NCI-H748 treated with DMSO at 0.1 percent for 48 hours (cell line): Measurements from ENCODE around the gene EHHADH.
"Not testable (repeated sequence)": the region's sequence is repeated elsewhere in the genome, so short reads cannot be mapped to it uniquely, and the experiment has no call there.

Experiments used
- DNase-seq: peaks from one replicate; lab custom pipeline; 2025; lab: John Stamatoyannopoulos, UW

EHHADH gene

DNA sequence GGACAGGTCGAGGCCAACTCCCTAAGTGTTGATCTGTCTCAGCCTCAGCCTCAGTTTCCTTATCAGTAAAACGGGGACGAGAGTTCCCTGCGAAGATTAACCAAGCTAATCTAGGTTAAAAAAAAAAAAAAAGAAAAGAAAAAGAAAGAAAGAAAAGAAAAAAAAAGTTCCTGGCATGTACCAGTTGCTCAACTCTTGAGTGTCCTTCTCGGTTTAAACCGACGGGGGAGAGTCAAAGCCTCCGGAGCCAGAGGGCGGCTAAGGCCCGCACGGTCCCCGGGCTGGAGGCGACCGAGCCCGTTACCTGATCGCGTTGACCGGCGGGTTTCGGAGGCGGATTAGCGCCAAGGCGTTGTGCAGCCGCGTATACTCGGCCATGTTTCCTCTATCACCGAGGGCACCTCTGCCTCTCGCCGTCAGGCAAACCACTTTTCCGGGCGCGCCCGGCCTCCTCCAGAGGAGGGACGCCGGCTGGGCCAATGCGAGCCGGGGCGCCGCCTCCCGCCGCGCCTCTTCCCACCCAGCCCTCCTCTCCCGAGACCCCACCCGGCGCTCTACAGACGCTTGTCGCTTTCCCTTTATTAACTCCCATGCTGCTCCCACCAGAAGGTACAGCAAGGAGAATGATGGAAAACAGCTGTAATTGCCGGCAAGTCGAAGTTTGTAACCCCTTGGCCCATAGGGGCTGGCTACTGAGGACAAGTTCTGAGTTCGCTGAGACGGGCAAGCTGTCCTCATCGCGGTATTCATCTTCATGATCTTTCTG is at the start of gene EHHADH:
Gene EHHADH (minus strand): TSS at position 405 of the 766 bp plus-strand sequence. CDS start 27 bp downstream, at position 378.
- DNase-seq = peak; percentile 27

DNA sequence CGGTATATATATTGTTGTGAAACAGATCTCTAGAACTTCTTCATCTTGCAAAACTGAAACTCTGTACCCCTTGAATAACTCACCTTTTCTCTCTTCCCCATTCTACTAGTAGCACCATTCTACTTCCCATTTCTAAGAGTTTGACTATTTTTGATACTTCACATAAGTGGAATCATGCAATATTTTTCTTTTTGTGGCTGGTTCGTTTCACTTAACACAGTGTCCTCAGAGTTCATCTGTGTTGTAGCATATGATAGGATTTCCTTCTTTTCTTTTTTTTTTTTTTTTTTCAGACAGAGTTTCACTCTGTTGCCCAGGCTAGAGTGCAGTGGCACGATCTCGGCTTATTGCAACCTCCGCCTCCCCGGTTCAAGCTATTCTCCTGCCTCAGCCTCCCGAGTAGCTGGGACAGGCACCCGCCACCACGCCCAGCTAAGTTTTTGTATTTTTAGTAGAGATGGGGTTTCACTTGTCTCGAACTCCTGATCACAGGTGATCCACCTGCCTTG is 46.1 kb upstream of the EHHADH start:
- not testable (repeated sequence) for DNase-seq

DNA sequence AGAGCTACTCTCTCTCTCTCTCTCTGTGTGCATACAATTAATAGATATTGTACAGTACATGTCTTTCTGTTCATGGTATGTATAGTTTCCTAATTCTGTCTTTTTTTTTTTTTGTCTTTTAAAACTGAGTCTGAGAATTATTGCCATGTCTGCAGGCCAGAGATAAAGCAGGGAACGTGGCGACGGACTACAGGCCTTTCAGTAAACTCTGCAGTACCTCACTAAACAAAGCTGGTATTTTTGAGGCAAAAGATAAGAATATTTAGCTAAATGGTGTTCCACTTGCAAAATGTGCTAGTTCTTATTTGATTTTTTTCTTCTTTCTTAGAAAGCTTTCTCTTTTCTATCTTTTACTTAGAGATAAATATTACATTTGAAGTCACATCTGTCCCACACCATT is 44.0 kb upstream of the EHHADH start:
- no peak for DNase-seq

DNA sequence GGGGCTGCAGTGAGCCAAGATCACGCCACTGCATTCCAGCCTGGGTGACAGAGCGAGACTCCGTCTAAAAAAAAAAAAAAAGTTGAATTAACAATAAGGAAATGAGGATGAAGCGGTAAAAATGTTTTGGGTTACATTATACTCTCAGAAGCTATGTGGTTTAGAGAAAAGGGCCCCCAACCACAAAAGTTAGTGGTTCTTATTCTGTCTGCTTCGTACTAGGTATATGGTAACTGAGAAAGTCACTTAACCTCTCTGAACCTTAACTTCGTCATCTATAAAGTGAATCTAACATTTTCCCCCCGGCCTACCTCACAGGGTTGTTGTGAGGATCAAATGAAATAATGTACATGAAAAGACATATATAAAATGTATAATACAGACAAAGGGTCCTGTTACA is 38.4 kb upstream of the EHHADH start:
- no peak for DNase-seq

DNA sequence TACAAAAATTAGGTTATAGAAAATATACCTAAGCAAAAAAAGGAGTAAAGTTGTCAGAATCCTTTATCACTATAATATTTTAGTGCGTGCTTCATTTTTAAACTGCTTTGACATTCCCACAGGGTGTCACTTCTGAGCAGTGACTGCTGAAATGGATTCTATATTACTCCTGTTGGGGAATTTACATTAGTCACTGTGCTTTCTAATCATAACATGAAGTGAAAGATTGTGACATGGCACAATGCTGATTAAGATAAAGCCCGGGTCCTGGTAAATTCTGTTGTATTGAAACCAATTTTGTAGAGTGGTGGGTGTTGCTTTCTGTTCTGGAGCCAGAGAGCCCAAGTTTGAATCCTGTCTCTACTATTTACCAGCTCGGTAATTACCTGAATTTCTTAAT is 36.4 kb upstream of the EHHADH start:
- no peak for DNase-seq

DNA sequence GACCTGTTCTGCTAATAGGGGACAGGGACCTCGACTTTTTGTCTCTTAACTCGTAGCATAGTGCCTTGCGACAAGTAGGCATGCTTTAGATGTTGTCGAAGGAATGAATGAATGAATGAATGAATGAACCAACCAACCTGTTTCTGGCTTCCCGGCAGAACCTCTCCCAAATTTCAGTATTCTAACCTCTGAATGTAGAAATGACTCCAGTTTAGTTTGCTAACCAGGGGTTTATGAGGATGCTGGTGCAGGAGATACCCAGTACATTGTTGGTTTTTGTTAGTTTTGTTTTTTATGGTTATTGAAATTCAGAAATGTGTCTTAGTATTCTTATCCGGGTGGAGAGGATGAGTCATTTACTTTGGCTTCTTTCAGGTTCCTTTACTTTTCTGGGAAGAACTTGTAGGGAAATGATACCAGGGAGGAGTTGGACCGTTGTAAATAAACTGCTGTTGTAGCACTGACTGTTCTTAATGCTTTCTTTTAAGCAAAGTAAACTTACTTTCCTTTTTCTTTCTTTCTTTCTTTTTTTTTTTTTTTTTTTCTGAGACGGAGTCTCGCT is 29.6 kb upstream of the EHHADH start:
- no peak for DNase-seq

DNA sequence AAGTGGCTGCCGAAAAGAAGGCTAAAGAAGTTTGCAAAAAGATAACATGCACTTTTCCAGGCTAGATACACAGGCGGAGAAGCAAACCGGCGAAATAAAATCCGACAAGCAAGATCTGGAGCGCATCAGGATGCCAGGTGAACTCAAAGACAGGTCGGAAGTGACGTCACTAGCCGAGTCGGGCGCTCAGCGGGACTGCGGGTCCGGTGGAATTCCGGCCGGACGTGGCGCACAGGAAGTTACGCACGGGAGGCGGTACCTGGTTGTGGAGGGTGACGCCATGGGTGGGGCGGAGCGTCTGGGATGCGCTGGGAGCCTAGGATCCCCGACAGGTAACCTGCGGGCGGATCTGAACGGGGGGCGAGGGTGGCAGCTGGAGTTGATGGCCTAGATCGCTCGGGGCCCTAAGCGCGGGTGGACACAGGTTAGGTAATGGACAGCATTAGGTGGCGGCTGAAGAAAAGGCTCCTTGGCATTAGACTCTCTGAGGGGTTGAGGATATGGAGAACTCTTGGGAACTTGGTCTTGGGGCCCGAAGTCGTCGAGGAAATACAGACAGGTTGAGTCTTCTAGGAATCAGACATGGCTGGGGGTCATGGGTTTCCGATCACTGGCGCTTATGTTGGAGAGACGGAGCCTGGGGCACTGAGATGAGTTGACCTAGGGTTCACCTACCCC is 29.0 kb upstream of the EHHADH start:
- peak; percentile 76 for DNase-seq

DNA sequence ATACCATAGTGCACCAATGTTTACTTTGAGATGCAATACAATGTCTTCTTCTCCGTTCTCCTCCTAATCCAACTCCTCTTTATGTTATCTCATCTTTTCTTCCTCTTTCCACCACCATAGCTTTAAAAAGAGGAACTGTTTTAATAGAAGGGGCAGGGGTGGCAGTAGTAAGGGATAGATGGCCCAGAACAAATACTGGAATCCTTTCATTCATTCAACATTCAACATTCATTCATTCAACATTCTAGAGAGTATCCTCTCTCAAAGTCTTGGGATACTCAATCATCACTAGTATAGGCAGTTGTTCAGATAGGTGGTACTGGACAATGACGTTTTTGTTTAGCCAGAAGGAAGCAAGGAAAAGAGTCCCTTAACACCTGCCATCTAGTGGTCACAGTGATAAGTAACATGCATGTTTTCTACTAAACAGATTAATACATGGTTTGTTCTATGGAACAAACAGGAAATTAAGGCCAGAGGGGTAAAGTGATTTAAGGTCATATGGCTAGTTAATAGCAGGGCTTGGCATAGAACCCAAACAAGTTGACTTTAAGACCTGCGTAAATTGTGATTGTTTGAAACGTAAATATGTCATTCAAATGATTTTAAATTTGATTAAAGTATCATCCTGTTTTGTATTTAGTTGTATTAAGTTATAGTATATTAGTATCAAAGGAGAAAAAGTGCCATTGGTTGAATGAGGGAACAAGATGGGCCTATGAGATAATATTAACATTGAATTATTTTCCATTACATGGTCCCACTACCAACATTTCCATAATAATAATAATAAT is 26.9 kb upstream of the EHHADH start:
- DNase-seq = peak; percentile 40

DNA sequence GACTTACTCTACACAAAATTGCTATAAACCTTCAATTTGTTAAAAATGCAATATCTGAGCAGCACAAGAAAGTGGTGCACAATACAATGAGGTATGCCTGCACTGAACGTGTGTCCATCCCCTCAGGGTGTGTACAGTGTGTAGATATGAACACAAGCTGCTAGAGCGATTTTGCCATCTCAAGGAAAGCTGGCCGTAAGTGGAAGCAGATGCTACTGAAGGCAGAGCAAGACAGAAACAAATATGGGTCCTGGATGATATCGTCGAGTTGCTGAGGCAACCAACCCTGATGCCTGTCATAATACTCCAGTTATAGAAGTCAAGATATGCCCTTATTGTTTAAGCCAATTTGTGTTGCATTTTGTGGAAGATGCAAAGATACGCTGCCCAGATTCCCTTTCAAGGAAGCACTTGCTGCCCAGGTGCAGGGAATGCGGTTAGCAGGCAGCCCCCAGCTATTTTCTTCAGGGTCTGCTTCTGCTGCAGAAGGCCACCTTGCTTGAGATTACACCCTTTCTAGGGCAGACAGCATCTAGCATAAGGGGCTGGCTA is 25.8 kb upstream of the EHHADH start:
- DNase-seq = no peak

DNA sequence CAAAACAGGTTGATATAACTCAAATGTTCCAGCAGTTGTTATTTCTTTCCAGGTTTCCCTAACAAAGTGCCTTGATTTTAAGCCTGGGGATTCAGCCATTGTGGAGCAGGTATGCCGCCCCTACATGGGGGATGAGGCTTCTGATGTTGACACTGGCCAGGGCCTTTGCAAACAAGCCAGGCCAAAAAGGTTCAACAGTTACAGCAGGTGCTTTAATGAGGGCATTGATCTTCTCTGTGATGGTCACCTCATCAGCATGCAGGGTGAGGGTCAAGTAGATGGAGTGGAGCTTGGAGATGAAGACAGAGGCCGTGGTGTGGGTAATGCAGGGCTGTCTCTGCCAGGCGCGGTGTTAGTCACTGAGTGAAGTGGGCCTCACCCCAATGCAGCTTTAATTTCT is 22.6 kb upstream of the EHHADH start:
- DNase-seq = no peak

DNA sequence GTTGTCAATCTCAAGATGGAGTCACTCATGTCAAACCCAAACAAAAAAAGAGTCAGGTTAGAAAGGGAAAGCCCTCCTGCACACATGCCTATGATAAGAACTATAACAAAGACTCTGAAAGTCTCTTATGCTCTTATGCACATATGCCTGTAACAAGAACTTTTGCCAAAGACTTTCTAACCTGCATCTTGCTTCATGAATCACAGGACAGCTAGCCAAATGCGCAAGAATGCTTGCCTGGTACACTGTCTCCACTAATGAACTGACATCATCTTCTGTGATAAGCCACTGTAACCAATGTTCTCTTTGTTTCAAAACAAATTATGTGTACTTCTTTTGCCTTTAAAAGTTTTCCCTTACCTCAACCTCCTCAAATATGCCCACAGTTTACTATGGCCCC is 18.2 kb upstream of the EHHADH start:
- no peak for DNase-seq

DNA sequence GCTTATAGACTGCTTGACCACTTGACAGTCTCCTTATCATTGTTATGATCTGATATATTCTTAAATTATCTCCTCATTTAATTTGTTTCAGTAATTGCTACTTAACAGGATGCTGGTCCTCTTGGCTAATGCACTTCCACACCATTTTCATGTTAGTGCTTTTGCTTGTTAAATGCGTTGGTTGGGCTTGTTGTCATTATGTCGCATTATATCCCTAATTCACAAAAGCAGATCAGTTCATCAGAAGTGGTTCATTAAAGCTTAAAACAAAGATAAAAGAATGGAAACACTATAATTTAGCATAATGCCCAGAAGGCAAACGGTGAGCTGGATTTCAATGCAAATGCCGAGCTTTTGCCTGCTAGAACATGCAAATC is 17.1 kb upstream of the EHHADH start:
- DNase-seq = no peak

DNA sequence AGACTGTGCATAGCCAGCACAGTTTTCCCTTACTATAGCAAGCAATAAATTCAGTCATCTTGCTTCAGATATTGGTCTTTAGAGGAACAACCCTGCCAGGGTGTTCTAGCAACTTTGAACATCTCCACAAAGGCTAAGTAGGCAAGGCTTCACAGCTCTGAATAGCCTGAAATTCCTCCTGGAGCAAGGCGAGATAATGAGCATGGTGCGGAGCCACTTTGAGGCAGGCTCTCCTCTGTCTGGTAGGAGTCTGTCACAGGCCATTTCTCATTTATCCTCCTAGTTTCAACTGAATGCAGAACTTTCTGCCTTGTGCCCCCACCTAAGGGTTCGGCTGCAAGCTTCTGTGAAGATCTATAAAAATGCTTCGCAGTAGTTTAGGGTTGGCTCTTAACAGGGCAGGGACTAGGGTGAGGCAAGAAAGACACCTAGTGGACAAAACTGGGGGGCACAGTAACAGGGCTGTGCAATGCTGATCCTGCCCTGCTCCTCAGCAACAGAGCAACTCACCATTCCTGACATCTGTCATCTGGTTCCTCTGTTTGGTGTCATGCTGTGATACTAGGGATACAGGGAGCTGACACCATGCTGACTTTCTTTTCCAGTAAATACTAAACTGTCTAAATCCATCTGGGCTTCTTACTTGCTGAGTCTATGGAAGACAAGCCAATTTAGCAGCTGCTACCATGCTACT is 16.6 kb upstream of the EHHADH start:
- DNase-seq = no peak

DNA sequence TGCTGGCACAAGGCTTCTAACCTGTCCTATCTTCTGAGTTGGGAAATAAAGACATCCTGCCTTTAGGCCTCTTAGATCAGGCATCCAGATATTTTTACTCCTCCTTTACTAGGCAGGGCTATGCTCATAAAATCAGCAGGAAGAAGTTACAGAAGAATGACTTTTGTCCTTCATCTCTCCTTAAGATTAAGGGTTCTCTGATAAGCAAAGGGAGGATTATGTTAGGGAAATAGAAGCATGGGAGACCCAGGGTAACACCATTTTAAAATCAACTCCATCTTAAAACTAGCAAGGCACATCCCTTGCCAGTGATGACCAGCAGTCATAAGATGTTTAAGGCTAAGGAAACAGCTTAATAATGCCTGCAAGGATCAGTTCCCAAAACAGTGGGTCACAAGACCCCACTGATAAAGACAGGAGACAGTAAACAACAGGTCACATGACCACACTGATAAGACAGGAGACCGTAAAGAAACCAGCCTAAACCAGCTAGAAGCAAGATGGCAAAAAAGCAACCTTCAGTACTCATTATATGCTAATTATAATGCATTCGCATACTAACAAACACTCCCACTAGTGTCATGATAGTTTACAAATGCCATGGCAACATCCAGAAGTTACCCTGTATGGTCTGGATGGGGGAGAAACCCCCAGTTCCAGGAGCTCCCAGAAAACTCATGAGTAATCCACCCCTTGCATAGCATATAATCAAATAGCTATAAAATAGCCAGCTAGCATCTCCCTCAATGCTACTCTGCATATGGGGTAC is 14.5 kb upstream of the EHHADH start:
- DNase-seq = no peak

DNA sequence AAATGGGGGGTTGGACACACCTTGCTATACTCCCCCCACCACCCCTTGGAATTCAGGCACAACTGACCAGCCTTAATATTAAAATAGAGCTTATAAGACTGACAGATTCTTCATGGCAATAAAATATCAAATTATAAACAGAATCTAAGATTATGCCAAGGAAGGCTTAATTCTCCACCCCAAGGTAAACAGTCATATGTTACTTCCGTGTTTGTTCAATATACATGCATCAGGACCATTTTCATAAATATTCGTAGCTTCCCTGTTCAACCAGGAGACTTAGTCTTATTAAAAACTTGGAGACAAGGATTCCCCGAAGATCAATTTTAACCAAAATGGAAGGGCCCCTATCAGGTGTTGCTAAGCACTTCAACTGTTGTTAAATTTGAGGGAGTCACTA is 13.3 kb upstream of the EHHADH start:
- DNase-seq = no peak

DNA sequence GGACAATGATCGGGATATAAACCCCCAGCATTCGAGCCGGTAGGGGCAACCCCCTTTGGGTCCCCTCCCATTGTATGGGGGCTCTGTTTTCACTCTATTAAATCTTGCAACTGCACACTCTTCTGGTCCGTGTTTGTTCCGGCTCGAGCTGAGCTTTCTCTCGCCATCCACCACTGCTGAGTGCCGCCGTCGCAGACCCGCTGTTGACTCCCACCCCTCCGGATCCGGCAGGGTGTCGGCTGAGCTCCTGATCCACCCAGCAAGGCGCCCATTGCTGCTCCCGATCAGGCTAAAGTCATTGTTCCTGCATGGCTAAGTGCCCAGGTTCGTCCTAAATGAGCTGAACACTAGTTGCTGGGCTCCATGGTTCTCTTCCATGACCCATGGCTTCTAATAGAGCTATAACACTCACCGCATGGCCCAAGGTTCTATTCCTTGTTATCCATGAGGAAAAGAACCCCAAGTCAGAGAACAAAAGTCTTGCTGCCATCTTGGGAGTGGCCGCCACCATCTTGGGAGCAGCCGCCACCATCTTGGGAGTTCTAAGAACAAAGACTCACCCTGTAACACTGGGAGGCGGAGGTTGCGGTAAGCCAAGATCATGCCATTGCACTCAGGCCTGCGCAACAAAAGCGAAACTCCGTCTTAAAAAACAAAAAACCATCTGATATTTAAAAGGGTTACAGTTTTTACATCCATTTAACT is 11.2 kb upstream of the EHHADH start:
- DNase-seq = no peak

DNA sequence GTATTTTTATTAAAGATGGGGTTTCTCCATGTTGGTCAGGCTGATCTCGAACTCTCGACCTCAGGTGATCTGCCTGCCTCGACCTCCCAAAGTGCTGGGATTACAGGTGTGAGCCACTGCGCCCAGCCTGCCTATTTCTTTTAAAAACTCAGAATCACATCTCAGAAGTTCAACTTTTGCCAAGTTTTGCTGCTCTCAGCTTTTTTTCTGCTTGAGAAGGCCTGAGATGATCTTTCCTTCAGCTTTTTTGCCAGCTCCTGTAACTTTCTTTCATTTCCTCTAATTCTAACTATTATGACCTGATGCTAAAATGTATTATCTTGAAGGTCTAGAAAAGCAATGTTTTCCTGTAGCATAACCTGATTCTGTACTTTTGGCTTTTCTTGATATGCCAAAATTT is 9.6 kb upstream of the EHHADH start:
- no peak for DNase-seq

DNA sequence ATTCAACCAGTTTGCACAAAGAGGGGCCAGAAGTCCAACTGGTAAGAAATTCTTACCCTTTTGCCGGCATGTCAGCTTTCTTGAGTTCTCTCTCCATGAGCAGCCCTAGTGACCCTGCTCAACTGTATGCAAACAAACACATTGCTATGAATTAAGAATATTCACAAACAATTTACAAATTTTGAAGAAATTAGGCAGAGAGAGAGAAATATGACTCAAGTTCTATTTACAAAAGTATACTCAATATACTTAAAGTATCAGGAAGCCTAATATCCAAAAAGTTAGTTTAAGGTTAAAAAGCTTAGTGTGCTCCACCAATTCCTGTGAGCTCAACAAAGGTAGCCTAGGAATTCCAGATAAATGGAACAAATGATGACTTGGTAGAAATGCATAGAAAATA is 3.5 kb upstream of the EHHADH start:
- DNase-seq = no peak

DNA sequence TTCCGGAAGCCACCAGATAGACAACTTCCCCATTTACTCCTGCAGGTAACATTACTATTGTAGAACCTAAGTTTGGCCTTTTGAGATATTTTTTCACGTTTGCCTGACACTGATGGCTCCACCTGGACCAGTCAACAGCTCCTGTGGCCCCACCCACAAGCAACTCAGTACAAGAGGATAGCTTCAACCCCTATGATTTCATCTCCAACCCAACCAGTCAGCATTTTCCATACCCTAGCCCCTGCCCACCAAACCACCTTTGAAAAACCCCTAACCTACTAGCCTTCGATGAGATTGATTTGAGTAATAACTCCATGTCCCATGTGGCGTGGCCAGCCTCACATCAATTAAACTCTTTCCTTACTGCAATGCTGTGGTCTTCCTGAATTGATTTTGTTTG is 950 bp upstream of the EHHADH start:
- no peak for DNase-seq

DNA sequence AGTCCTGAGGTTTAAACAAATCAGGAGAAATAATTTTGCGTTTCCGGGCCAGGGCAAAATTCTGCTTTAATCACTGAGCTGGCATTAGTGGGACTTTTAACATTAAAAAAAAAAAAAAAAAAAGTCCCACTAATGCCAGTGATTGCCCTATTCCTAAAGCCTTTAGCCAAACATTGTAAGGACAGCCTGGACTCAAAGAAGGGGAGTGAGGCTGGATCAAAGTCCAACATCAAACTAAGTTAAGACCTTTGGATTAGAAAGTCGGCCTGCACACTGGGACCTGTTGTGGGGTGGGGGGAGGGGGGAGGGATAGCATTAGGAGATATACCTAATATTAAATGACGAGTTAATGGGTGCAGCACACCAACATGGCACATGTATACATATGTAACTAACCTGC is 716 bp downstream of the EHHADH start:
- DNase-seq = not testable (repeated sequence)
